Measurements from ENCODE around the gene DDX43.
"Not testable (repeated sequence)": the region's sequence is repeated elsewhere in the genome, so short reads cannot be mapped to it uniquely, and the experiment has no call there.

Gene DDX43

DNA sequence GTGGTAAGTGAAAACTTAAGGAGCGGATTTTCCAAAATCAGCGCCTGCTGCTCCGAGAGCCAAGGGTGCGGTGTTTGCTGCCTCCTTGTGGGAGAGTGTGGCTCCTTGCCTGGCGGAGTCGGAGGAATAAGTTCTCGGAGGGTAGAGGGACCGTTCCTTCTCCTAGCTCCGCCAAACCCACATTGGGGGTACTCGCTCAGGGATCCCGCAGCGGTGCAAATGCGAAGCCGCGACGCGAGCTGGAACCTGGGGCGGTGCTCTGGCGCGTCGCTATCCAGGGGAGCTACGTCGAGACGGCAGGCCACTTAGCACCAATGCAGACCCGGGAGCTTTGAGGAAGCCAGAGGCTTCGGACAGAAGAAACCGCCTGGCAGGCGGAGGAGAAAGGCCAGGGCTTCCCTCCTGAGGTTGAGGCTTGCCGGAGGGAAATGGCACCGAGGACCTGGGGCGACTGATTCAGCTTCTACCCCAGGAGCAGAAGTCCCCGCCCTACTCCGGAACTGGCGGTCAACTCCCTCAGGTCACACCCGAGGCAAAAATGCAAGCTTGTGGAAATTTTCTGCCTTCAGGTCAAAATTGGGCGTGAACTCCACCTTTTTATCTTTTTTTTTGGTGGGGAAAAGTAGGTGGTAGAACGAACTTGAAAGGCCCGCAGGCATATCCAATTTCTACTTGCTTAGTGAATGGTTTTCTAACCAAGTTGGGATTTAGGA is 5.7 kb upstream of the DDX43 start:
- DNase-seq (ENCODE audit: low read depth in 2 of 3, low spot score in 2 of 3), result peak; percentile 27 to 35 (median 27)

DNA sequence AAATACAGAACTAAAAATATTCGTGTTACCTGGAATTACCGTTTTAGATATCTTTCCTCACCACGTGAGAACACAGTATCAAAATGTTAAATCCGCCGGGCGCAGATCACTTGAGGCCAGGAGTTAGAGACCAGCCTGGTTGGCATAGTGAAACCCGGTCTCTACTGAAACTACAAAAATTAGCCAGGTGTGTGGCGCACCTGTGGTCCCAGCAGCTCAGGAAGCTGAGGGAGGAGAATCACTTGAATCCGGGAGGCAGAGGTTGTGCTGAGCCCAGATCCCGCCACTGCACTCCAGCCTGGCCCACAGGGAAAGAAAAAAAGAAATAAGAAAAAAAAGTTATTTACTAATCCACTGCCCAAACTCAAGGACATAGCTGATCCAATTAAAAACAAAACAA is 4.8 kb upstream of the DDX43 start:
- DNase-seq (ENCODE audit: low read depth in 2 of 3, low spot score in 2 of 3), result no peak

DNA sequence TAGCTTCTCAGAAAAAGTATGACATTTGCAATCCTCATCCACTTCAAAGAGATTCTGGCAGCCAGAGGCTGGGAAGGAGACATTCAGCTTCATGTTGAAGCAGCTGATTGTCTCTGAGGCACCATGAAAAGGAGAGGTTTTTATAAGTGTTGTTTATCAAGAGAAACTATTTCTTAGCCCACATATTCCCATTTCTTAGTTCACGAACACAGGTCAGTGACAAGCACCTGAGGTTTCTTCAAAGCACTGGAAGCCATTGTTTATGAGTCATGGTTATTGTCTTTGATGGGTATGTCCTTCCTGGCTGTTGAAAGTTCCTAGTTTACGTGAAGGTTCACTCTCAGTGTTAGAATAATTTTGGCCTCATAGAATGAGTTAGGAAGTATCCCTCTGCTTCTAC is 3.0 kb upstream of the DDX43 start:
- DNase-seq (ENCODE audit: low read depth in 2 of 3, low spot score in 2 of 3), result no peak

DNA sequence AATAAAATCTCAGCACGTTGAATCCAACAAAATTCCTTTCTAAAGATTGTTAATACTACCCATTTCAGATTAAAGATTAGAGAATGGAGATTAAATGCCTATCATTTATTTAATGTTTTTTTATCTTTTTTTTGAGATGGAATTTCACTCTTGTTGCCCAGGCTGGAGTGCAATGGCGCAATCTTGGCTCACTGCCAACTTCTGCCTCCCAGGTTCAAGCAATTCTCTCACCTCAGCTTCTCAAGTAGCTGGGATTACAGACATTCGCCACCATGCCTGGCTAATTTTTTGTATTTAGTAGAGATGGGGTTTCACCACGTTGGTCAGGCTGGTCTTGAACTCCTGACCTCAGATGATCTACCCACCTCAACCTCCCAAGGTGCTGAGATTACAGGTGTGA is 2.4 kb upstream of the DDX43 start:
- DNase-seq (ENCODE audit: low read depth in 2 of 3, low spot score in 2 of 3), result not testable (repeated sequence)

DNA sequence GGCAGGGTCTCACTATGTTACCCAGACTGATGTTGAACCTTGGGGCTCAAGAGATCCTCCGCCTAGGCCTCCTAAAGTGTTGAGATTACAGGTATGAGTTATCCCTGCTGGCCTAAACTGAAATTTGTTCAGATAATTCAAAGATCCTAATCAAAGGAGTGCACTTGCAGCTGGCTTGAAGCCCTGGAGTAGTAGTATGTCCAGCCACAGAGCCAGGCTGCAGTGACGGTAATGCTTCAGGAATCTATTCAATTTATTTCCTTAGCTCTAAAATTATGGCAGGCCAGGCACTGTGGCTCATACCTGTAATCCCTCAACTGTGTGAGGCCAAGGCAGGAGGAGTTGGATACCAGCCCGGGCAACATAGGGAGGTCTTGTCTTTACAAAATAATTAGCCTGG is 1.4 kb upstream of the DDX43 start:
- DNase-seq (ENCODE audit: low read depth in 2 of 3, low spot score in 2 of 3), result no peak

DNA sequence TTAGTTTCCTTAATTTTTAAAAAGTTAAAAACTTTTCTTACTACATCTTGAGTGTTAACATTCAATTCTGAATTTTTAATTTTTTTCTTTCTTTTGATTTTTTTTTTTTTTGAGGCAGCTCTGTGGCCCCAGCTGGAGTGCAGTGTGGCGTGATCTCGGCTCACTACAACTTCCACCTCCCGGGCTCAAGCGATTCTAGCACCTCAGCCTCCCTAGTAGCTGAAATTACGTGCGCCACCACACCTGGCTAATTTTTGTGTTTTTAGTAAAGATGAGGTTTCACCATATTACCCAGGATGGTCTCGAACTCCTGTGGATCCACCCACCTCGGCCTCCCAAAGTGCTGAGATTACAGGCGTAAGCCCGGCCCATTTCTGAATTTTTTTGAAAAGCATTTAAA is 1.2 kb downstream of the DDX43 start:
- no peak for DNase-seq (ENCODE audit: low read depth in 2 of 3, low spot score in 2 of 3)

DNA sequence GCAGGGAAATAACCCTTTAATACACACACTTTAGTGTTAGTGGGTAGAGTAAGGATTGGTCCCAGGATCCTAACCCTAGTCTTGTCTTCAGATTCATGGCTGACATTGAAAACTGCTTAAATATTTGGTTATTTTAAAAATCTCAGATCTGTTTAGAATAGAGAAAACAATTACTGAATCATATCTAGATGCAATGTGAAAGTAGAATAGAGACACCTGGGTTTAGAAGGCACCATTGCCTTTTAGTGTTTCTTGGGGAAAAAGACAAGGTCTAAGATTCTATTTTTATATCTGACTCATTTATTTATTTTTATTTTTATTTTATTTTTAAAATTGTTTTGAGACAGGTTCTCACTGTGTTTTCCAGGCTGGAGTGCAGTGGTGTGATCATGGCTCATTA is 6.0 kb downstream of the DDX43 start:
- DNase-seq (ENCODE audit: low read depth in 2 of 3, low spot score in 2 of 3), result no peak

DNA sequence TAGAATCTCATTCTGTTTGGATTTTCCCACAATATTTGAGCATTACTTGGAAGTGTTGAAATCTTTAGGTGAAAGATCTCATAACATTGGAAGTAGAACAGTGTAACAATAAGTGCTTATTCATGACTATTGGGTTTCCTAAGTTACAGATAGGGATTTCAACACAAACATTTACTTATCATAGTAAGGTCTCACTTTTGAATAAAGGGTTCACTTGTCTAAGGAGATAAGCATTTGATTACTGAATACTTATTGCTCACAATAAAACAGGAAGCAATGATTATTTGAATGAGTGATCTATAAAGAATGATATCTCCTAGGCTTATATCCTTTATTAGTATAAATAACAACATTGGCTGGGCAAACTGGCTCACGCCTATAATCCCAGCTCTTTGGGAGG is 14.8 kb downstream of the DDX43 start:
- no peak for DNase-seq (ENCODE audit: low read depth in 2 of 3, low spot score in 2 of 3)

DNA sequence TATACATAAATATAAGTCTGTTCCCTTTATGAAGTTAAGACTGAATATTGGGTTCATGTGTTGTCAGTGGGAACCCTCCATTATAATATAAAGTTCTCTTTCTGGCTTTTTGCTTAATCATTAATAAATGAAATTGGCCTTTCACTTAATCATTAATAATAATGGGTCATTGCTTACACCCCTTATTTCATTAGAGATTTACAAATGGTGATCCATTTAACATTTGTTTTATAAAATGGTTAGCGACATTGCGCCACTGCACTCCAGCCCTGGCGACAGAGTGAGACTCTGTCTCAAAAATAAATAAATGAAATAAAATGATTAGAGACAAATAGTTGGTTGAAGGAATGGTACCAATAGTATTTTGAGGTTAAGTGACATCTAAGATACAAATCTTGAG is 18.5 kb downstream of the DDX43 start:
- DNase-seq (ENCODE audit: low read depth in 2 of 3, low spot score in 2 of 3), result no peak

DNA sequence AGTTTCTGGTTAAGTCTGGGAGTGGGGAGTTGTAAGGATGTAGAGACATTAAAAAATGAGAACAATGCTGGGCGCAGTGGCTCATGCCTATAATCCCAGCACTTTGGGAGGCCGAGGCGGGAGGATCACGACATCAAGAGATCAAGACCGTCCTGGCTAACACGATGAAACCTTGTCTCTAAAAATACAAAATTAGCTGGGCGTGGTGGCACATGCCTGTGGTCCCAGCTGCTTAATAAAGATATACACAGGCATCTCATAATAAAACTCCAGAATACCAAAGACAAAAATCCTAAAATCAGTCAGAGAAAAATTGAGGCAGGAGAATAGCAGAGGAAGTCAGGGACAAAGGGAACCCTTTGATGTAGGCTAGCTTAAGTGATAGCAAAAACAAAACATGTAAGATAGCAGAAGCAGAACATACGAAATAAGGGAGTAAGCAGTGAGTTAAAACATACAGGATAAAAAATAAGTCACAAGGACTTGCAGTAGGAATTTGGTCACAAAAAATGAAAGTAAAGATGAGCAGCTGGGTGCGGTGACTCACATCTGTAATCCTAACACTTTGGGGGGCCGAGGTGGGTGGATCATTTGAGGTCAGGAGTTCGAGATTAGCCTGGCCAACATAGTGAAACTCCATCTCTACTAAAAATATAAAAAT is 23.6 kb downstream of the DDX43 start:
- DNase-seq (ENCODE audit: low read depth in 2 of 3, low spot score in 2 of 3), result no peak

DNA sequence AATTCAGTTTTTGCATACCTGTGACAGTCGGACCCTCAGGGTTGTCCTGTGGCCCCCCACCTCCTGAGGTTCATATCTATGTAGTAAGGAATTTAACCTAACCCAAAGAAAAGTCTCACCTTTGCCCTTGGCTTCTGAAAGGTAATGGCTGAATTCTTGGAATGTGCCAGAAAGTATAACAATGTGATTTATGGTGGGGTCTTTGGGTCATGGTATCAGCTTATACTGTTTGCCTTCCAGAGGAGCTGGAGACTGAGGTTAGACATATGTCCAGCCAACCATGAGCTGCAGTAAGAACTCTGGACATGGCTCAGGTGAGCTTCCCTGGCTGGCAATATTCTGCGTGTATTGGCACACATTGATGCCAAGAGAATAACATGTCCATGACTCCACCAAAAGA is 26.9 kb downstream of the DDX43 start:
- DNase-seq (ENCODE audit: low read depth in 2 of 3, low spot score in 2 of 3), result no peak

DNA sequence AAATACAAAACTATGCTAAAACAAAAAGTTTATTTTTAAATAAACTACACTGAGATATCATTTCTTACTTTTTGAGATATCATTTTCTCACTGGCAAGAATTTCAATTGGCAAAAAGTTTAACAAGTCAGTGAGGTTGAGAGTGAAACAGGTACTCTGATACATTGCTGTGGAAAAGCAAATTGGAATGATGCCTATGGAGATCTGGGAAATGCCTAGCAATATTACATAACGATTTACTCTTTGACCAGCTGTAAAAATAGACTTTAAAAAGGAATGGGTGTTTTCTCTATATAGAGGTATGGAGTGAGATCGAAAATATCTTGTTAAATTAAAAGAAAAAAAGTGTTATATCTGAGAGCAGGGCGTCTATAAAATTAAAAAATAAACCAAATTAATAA is 40.6 kb downstream of the DDX43 start:
- no peak for DNase-seq (ENCODE audit: low read depth in 2 of 3, low spot score in 2 of 3)

DNA sequence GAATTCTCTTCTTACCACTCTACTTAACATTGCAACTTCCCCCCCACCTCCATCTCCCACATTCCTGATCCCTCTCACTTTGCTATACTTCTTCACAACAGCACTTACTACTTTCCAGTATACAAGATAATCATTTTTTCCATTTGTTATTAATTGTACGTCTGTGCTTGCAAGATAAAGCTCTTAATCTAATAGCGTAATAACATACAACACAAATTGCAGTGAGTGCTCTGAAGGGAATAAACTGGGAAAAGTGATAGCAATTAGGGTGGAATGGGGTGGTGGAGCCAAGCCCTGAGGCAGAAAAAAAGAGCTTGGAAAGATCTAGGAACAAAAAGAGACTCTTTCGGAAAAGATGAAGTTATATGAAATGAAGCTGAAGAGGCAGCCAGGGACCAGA is 48.9 kb downstream of the DDX43 start:
- DNase-seq (ENCODE audit: low read depth in 2 of 3, low spot score in 2 of 3), result no peak

DNA sequence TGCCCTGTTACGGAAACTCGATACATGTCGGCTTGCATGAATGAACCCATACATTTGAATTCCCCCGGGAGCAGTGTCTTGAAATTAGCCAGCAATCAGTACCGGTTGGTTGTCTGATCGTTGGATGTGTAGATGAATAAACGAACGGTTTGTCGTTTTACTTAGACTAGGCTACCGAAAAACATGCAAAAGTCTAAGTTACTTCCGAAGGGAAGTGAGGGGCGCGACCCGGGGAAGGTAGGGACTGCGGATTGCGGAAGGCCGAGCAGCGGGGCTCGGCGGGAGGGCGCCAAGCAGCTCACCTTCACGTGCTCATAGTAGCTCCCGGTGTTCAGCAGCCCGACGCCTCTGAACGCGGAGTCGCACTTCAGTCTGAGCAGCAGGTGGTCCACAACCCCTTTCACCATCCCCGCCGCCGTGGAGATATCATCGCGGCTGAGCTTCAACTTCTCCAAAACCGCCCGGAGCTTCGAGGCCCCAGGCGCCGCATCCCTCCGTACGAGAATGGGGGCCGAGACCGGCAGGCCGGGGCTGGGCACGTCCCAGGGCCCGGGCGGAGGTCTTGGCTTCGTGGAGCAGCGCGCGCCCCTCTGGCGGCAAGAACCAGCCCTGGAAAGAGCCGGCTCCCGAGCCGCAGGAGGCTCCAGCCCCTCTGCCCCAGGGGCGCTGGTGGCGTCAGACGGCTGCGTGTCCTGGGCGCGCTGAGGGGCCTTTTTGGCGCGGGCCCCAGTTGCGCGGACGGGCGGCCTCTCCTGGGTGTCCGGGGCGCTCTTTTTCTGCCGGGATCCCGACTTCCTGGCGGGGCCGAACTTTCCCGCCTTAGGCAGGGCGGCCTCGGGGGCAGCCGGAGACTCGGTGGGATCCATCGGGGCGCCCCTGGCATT is 56.8 kb downstream of the DDX43 start:
- DNase-seq (ENCODE audit: low read depth in 2 of 3, low spot score in 2 of 3), result peak; percentile 25 to 47 (median 27)

DNA sequence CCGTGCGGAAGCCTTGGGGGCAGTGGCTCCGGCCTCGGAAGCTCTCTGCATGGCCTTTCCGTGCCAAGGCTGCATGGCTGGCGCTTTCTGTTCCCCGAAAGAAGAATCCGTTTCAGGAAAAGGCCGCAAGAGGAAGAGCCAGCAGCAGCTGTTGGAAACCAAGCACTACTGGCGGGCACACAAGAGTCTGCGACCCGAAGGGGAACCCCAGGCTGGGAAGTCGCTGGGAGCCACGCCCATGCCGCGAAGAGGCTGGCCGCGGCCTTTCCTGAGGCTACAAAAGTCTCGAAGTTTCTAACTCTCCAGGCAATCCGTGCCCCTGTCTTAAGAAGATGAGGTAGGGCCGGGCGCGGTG is 57.5 kb downstream of the DDX43 start, which contains the start of gene CGAS:
Gene CGAS (minus strand): TSS at position 191 of the 355 bp plus-strand sequence. CDS start 116 bp downstream, at position 75.
- DNase-seq (ENCODE audit: low read depth in 2 of 3, low spot score in 2 of 3), result peak; percentile 52 to 67 (median 54)

DNA sequence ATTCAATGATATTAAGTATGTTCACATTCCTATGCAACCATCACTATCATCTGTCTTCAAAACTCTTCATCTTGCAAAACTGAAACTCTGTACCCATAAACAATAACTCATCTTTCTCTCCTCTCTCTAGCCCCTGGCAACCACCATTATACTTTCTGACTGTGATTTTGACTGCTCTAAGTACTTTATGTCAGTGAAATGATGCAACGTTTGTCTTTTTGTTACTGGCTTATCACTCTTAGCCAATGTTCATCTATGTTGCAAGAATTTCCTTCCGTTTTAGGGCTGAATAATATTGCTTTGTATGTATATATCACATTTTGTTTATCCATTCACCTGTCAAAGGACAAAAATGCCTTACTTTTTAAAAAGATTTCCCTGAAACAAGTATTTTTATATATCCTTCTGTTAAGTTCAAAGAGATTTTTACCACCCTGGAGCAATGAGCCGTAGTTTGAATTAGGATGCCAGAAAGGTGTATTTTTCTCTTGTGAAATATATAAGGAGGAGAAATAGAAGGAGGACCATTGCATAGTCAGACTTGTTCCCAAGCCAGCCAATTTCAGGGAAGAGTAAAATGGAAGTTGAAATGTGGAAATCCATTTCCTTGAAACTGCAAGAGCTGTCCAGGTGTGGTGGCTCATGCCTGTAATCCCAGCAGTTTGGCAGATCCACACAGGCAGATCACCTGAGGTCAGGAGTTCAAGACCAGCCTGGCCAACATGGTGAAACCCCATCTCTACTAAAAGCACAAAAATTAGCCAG is 61.4 kb downstream of the DDX43 start:
- no peak for DNase-seq (ENCODE audit: low read depth in 2 of 3, low spot score in 2 of 3)

DNA sequence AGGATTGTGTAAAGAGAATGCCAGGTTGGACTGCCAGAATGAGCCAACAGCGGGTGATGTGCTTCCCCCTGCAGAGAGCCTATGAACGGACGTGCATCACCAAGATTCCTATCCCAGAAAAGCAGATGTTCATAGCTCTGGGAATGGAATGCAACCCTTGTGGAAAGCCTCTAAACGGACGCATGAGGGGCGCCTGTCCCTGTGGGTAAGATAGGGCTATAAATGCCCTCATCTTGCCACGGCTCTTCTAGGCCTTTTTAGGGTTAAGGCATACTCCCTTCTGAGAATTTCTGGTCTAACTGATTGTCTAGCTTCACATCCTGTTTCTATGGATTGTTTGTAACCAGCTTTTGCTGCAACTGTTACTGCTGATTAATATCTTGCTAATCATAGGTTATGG is 64.8 kb downstream of the DDX43 start:
- DNase-seq (ENCODE audit: low read depth in 2 of 3, low spot score in 2 of 3), result not testable (repeated sequence)

DNA sequence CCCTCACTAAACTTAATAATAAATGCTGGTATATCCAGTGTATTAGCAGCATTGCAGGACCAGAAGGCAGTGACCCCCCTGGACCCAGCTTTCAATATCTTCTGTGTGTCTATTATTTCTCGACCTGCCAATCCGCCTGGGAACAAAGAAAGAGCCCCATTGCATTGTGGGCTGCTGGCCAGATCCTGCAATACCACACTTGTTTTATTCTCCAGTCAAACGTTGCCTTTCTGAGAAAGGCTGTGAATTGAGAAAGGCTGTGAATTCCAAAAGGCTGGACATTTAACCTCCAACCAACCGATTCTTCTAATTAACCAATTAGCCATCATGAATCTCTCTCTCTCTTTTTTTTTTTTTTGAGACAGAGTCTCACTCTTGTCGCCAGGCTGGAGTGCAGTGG is 65.4 kb downstream of the DDX43 start:
- no peak for DNase-seq (ENCODE audit: low read depth in 2 of 3, low spot score in 2 of 3)

DNA sequence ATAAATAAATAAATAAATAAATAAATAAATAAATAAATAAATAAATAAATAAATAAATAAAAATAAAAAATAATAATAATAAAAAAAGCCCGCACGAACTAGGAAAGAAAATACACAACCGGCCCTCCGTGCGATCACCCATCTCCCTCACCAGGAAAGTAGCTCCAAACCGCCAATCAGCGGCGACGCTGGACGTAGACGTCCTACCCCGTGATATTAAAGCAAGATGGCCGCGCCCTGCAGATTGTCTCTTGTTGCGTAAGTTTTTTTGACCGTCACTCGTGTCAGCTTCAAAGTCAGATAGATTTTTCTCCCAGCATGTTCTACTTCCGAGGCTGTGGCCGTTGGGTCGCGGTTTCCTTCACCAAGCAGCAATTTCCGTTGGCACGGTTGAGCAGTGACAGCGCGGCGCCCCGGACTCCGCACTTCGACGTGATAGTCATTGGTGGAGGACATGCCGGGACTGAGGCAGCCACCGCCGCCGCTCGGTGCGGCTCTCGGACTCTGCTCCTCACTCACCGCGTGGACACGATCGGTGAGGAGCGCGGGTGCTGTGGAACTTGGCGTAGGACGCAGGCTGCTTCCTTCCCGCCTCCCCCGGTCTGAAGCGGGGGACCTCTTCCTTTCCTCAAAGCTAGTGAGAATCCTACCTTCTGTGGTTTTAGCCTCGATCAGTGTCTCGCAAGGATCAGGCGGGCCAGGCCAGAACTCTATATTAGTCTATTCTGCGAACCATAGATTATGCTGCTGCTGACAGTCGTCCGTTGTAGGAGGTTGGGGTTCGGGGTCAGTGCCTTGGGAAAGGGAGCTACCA is 67.1 kb downstream of the DDX43 start, which contains the start of gene MTO1:
Gene MTO1 (plus strand): TSS at position 201 of the 814 bp plus-strand sequence. CDS start 118 bp downstream, at position 319.
- DNase-seq (ENCODE audit: low read depth in 2 of 3, low spot score in 2 of 3), result peak; percentile 48 to 74 (median 51)
